AG04449 (cell line): Measurements from ENCODE around the gene HMGB1.

Source experiments
- CTCF ChIA-PET: fragments of 350-600 bp; formaldehyde crosslinking; extraction: SDS; loops from one replicate; lab custom pipeline; 2021; ENCODE audit warnings: antibody characterized with exemption; lab: Yijun Ruan, JAX
- POLR2A ChIA-PET: fragments of 400-600, 350-600 bp; formaldehyde crosslinking; extraction: SDS; loops from one replicate; lab custom pipeline; 2020; ENCODE audit warnings: antibody characterized with exemption, inconsistent platforms; lab: Yijun Ruan, JAX
- DNase-seq: peaks from one replicate; pipeline ENCODE4 v3.0.0-alpha.2; 2010; ENCODE audit warnings: low read depth, low spot score
- H3K4me3 ChIP-seq: 2 replicates; pipeline ENCODE4 v1.5.1; 2011; ENCODE audit warnings: low read depth, mild to moderate bottlenecking, control low read depth, low read length
- TF ChIP-seq, protein P1 (sequence below): IDR thresholded peaks from one replicate; pipeline ENCODE4 v1.5.1; 2011; ENCODE audit warnings: mild to moderate bottlenecking, moderate library complexity, low read length, control low read depth, inconsistent platforms; ENCODE audit not compliant: insufficient read depth; ENCODE audit errors: missing control alignments

Gene HMGB1

DNA sequence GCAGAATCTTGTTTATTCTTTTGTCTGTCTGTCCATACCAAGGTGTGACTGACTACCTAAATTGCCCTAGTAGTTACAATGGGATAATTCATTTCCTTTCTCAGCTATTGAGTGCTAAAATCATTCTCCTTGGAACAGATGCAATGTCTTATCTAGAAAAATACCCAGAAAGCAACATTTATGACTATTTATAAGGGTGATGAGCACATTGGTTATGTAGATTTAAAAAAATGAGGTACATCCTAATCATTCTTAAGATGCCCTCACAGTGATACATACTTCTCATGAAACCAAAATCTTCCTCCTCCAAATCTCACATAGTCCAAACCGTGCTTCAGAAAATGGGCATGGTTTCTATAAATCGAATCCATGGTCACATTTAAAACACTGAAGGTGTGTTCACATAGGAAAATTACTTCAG is 55.0 kb downstream of the HMGB1 start:
- ChIA-PET CTCF (interaction anchor here (1.0 kb wide), 1 partner anchor 20 kb away, joined by 3 read pairs; no protein-coding TSS in a partner anchor), POLR2A (no interaction called here)
- H3K4me3 ChIP-seq, result no peak overlapping the region
- TF ChIP-seq, protein P1, sequence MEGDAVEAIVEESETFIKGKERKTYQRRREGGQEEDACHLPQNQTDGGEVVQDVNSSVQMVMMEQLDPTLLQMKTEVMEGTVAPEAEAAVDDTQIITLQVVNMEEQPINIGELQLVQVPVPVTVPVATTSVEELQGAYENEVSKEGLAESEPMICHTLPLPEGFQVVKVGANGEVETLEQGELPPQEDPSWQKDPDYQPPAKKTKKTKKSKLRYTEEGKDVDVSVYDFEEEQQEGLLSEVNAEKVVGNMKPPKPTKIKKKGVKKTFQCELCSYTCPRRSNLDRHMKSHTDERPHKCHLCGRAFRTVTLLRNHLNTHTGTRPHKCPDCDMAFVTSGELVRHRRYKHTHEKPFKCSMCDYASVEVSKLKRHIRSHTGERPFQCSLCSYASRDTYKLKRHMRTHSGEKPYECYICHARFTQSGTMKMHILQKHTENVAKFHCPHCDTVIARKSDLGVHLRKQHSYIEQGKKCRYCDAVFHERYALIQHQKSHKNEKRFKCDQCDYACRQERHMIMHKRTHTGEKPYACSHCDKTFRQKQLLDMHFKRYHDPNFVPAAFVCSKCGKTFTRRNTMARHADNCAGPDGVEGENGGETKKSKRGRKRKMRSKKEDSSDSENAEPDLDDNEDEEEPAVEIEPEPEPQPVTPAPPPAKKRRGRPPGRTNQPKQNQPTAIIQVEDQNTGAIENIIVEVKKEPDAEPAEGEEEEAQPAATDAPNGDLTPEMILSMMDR, result no peak
- DNase-seq, result no peak

- ChIA-PET POLR2A (interaction anchor here (0.7 kb wide), 1 partner anchor 54 kb away, joined by 3 read pairs; no protein-coding TSS in a partner anchor), CTCF (interaction anchor here (0.6 to 1.7 kb wide), 3 partner anchors 12 to 1246 kb away, joined by 3 to 5 read pairs (median 3); partner anchors contain the start of gene UBE2L5)
- H3K4me3 ChIP-seq, result no peak overlapping the region
- no peak for DNase-seq
- TF ChIP-seq, protein P1, result no peak
Observed at GRCh38 chr13:30409886-30410704, 55.6 kb downstream of the HMGB1 start.

DNA sequence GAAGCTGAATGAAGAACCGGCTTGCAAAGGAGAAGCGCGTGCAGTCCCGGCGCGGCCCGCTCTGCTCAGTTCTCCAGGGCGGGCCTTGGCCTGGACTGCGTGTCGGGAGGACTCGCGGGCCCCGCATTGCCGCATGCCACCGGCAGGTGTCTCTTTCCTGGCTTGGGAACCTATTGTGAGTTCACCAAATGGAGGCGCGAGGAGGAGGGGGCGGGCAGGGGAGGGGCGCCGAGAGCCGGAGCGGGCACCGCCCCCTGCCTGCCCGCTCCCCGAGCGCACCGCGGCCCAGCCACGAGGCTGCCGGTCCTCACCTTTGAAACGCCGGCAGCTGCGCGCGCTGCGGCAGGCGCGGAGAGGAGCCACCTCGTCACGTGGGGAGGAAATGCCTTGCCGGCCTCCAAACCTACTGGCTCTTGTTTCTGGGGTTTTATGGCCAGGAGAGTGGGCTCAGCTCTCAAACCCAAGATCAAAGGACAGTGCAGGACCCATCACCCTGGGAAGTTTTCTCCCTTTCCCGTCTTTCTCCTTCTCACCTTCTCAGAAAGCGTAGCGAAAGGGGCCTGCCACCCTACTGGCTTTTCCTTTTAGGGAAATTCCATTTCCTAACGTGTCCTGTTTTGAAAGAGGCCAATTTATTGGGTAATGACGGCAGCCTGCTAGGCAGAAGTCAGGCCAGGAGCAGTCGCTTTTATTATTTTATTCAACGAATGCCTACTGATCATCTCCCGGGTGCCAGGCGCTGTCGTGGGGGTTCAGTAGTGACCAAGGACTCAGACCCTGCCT is 57.2 kb downstream of the HMGB1 start:
- POLR2A ChIA-PET, result no interaction called here
- peak overlapping the region; percentile 37 for H3K4me3 ChIP-seq

GRCh38 chr13:30406779-30407416 is 58.8 kb downstream of the HMGB1 start:
- CTCF ChIA-PET, result interaction anchor here (0.7 to 3.4 kb wide), 9 partner anchors 10 to 151 kb away, joined by 3 to 27 read pairs (median 3); no protein-coding TSS in a partner anchor
- H3K4me3 ChIP-seq, result no peak overlapping the region
- POLR2A ChIA-PET, result interaction anchor here (0.6 to 1.0 kb wide), 2 partner anchors 49 to 414 kb away, joined by 3 read pairs; no protein-coding TSS in a partner anchor
- no peak for DNase-seq
- TF ChIP-seq, protein P1, result no peak

More for the DNA sequence above, 57.2 kb downstream of the HMGB1 start:
- CTCF ChIA-PET, result interaction anchor here (0.8 to 3.4 kb wide), 17 partner anchors 10 to 277 kb away, joined by 3 to 27 read pairs (median 4); partner anchors contain the start of gene UBE2L5
- no peak for DNase-seq
- TF ChIP-seq, protein P1, result peak; percentile 86
